Mesodermal cell (in vitro differentiated cells): ENCODE results near the gene RBM18.

Source experiments
- H3K27ac ChIP-seq: 2 replicates; pipeline ENCODE4 v1.7.0; 2013; ENCODE audit warnings: mild to moderate bottlenecking, low read depth, low read length, moderate library complexity; ENCODE audit not compliant: severe bottlenecking
- H3K36me3 ChIP-seq: 2 replicates; pipeline ENCODE4 v1.7.1; 2013; ENCODE audit warnings: mild to moderate bottlenecking, low read length, moderate library complexity; ENCODE audit not compliant: control insufficient read depth, insufficient read depth
- H3K4me1 ChIP-seq: one replicate; pipeline ENCODE4 v1.7.1; 2013; ENCODE audit warnings: mild to moderate bottlenecking, low read length; ENCODE audit not compliant: insufficient read depth, control insufficient read depth, poor library complexity, severe bottlenecking
- H3K4me3 ChIP-seq: 2 replicates; pipeline ENCODE4 v1.7.0; 2013; ENCODE audit warnings: low read length, control low read depth, mild to moderate bottlenecking; ENCODE audit not compliant: insufficient read depth, poor library complexity, severe bottlenecking; ENCODE audit errors: extremely low read depth
- H3K9me3 ChIP-seq: 2 replicates; pipeline ENCODE4 v1.7.1; 2013; ENCODE audit warnings: mild to moderate bottlenecking, low read length, moderate library complexity; ENCODE audit not compliant: control insufficient read depth
- WGBS, 2 experiments: methylation state at CpG; one replicate each; pipeline ENCODE4 v1.1.5; 2013; ENCODE audit warnings: missing lambda C conversion rate in 2 of 2; ENCODE audit not compliant: insufficient coverage in 2 of 2; 5-methylcytosine and 5-hydroxymethylcytosine counted together

The RBM18 gene

GRCh38 chr9:122232796-122233306 is 31.8 kb downstream of the RBM18 start:
- Histone ChIP-seq H3K27ac (no peak overlapping the region), H3K9me3 (no peaks in the 10 kb centered on the region), H3K36me3 (no peaks in the 10 kb centered on the region), H3K4me1 (peaks cover 3% of the 10 kb centered on the region), H3K4me3 (no peak overlapping the region)
- 62 to 64% methylated on average over 4 of the region's 6 CpGs for WGBS, 2 experiments

- WGBS, 2 experiments, result 51 to 75% methylated on average over 1 to 4 of the region's 4 CpGs
- no peaks in the 10 kb centered on the region for H3K9me3 ChIP-seq
- H3K36me3 ChIP-seq, result no peaks in the 10 kb centered on the region
- no peak overlapping the region for H3K4me3 ChIP-seq
- H3K27ac ChIP-seq, result no peak overlapping the region
- H3K4me1 ChIP-seq, result peaks cover 3% of the 10 kb centered on the region
Measured at GRCh38 chr9:122229485-122229837, 35.2 kb downstream of the RBM18 start.

DNA sequence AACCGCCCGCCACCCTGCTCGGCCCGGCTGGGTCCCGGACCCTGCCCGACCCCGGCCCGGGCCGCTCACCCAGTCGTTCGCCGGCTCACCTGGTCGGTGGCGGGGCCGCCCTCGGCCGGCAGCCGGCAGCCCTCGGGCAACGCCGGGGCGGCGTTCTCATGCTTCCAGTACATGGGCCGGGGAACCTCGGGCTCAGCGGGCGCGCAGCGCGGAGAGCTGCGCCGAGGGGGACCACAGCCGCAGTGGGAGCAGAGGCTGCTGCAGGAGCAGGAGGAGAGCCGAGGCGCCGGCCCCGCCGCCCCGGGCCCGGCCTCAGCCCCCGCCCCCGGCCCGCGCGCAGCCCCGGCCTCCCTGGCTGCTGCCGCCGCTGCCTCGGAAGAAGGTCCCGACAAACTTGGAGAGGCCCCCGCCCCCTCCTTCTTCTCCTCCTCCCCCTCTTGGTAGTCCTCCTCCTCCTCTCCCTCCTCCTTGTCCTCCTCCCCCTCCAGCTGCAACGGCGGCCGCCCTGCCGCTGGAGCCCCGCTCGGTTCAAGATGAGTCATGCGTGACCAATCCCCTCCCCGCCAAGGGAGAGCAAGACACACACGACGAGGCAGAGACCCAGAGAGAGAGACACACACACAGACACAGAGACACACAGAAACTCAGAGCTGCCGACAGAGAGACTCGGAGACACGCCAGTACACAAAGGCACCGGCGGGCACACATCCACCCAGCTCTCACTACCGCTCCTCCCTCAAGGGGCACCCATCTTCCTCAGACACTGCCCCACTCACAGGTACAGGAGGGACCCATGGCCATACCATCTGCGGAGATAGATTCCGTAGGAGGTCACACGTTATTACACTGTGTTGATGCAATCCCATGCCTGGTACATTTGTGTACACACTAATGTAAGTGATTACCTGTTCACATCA is 35.8 kb downstream of the RBM18 start, which contains the start of gene LHX6:
TSS of gene LHX6 (minus strand) at position 390 of the 917 bp plus-strand sequence. CDS start at position 173, 217 bp downstream.
- WGBS, 2 experiments, result 4 to 5% methylated on average over 52 to 56 of the region's 70 CpGs
- Histone ChIP-seq H3K36me3 (no peaks in the 10 kb centered on the region), H3K4me1 (peaks cover 3% of the 10 kb centered on the region), H3K27ac (no peak within 1 kb of the TSS), H3K9me3 (no peaks in the 10 kb centered on the region), H3K4me3 (peak within 1 kb of the TSS; percentile 41)

DNA sequence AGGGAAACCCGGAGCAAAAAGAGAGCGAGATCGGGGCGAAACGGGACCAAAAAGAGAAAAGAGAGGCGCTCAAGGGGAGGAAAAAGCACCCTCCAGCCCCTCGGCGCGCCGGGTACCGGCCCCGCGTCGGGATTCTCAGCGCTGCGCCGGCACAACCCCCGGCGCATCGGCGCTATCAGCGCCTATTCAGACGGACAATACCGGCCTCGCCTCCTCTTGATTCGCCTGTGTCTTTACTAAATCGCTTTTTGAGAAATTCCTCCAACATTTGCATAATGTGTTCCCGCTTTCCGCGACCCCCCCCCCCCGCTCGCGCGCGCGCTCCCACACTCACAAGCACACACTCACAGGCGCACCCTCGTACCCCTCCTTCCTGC is 36.5 kb downstream of the RBM18 start:
- H3K27ac ChIP-seq, result no peak overlapping the region
- peaks cover 3% of the 10 kb centered on the region for H3K4me1 ChIP-seq
- H3K4me3 ChIP-seq, result peak overlapping the region; percentile 41
- no peaks in the 10 kb centered on the region for H3K9me3 ChIP-seq
- no peaks in the 10 kb centered on the region for H3K36me3 ChIP-seq
- 0% methylated on average over 26 to 35 of the region's 38 CpGs for WGBS, 2 experiments

- Histone ChIP-seq H3K4me3 (no peak overlapping the region), H3K4me1 (no peaks in the 10 kb centered on the region)
- WGBS, 2 experiments, result 0% methylated on average over 1 of the region's 10 CpGs; no CpG with 5 or more reads in 1 of the 2 experiments
Measured at GRCh38 chr9:122227575-122227900, 37.1 kb downstream of the RBM18 start.

GRCh38 chr9:122226758-122227574 is 37.7 kb downstream of the RBM18 start:
- no peaks in the 10 kb centered on the region for H3K9me3 ChIP-seq
- H3K4me3 ChIP-seq, result no peak overlapping the region
- no peaks in the 10 kb centered on the region for H3K4me1 ChIP-seq
- WGBS, 2 experiments, result 10 to 14% methylated on average over 45 of the region's 59 CpGs
- no peaks in the 10 kb centered on the region for H3K36me3 ChIP-seq
- no peak overlapping the region for H3K27ac ChIP-seq

More at GRCh38 chr9:122227575-122227900, 37.1 kb downstream of the RBM18 start:
- no peaks in the 10 kb centered on the region for H3K9me3 ChIP-seq
- H3K27ac ChIP-seq, result no peak overlapping the region
- H3K36me3 ChIP-seq, result no peaks in the 10 kb centered on the region

DNA sequence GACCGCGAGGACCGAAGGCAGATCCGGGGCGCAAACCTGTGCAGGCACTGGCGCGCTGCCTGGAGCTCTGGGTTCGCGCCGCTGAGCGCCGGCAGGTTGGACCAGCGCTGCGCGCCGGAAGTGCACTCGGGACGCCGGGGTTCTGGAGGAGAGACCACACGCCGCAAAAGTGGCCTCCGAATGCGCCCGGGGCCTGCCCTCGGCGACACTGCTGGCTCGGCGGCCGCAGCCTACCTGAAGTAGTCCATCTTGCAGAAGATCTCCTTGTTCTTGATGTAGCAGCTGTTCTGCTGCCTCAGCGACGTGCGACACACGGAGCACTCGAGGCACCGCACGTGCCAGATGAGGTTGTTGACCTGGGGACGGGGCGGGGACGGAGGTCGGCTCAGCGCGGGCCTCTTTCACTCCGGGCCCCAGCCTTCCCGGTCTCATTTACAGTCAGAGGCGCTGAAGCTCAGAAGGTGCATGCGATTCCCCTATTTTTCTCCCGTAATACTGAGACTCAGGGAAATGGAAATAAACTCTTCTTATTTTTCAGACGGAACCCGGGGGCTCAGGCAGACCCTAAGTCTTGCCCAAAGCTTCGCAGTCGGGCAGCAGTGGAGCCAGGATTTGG is 38.4 kb downstream of the RBM18 start:
- no peaks in the 10 kb centered on the region for H3K36me3 ChIP-seq
- WGBS, 2 experiments, result 65 to 69% methylated on average over 46 to 51 of the region's 51 CpGs
- H3K4me3 ChIP-seq, result no peak overlapping the region
- H3K9me3 ChIP-seq, result no peaks in the 10 kb centered on the region
- H3K27ac ChIP-seq, result no peak overlapping the region
- no peaks in the 10 kb centered on the region for H3K4me1 ChIP-seq

DNA sequence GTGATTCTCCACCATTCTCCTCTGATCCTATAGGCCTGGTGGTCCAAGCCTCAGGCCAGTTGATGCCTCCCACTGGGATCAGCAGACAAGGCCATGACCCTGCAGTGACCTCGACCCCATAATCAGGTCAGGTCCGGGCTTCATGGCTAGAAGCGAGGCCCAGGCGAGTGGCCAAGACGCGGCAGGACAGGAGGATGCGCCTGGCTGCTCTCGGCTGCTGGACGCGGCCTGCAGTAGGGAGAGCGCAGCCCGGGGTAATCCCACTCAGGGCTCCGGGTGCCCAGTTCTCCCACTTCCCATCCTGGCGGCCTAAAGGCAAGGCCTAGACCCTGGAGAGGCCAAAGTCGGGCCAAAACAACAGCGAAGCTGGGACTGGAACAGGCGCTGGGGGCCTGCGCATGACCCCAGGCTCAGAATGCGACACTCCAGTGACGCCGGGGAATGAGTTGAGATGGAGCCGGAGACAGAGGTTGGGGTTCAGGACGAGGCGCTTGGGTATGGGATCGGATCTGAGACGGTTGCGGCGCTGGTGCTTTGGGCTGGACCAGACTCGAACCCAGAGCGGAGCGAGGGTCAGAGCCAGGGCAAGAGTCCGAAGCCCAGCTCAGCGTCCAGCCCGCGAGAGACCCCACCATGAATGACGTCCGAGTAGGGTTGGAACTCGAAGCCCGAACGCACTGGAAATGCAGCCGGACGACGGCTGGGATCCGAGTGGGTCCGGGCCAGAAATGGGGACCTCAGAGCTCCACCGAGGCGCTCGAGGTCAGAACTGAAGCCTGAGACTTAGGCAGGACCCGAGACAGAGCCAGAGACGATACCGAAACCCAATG is 39.1 kb downstream of the RBM18 start:
- H3K4me1 ChIP-seq, result no peaks in the 10 kb centered on the region
- H3K4me3 ChIP-seq, result no peak overlapping the region
- H3K27ac ChIP-seq, result no peak overlapping the region
- 93 to 96% methylated on average over 50 to 51 of the region's 51 CpGs for WGBS, 2 experiments
- H3K9me3 ChIP-seq, result no peaks in the 10 kb centered on the region
- no peaks in the 10 kb centered on the region for H3K36me3 ChIP-seq

GRCh38 chr9:122223435-122223834 is 41.2 kb downstream of the RBM18 start:
- no peak overlapping the region for H3K4me3 ChIP-seq
- WGBS, 2 experiments, result 79 to 82% methylated on average over 2 to 5 of the region's 5 CpGs
- peaks cover 14% of the 10 kb centered on the region for H3K4me1 ChIP-seq
- H3K9me3 ChIP-seq, result no peaks in the 10 kb centered on the region
- no peak overlapping the region for H3K27ac ChIP-seq
- H3K36me3 ChIP-seq, result no peaks in the 10 kb centered on the region

DNA sequence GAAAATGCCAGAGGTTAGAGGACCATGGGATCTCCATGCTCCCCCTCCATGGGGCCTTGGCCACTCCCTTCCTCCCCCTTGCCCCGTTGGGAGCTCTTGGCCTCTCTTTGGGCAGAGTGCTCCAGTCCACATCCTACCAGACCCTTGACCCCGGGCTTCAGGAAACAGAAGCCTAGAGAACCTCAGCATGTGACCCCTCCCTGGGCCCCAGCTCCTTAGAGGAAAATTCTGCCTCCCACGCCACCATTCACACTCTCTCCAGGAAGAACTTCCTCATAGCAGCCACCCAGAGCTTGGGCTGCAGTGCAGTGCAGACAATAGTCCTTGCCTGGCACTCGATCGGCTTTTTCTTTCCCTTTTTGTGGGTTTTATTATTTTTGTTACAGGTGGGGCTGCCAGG is 41.8 kb downstream of the RBM18 start:
- Histone ChIP-seq H3K36me3 (no peaks in the 10 kb centered on the region), H3K4me3 (no peak overlapping the region), H3K4me1 (peaks cover 14% of the 10 kb centered on the region), H3K9me3 (no peaks in the 10 kb centered on the region), H3K27ac (no peak overlapping the region)
- WGBS, 2 experiments, result 27 to 31% methylated on average over 3 to 4 of the region's 5 CpGs
